C4-2B (cell line): ENCODE measurements around the gene CORO1C.

ENCODE experiments used
- CTCF ChIP-seq: fragments of 450-650 bp; conservative IDR thresholded peaks from 2 replicates; pipeline ENCODE4 v1.5.1; 2017; ENCODE audit warnings: mild to moderate bottlenecking
- ZFX ChIP-seq: fragments of 450-650 bp; IDR thresholded peaks from 2 replicates; pipeline ENCODE4 v1.6.1; 2017

DNA sequence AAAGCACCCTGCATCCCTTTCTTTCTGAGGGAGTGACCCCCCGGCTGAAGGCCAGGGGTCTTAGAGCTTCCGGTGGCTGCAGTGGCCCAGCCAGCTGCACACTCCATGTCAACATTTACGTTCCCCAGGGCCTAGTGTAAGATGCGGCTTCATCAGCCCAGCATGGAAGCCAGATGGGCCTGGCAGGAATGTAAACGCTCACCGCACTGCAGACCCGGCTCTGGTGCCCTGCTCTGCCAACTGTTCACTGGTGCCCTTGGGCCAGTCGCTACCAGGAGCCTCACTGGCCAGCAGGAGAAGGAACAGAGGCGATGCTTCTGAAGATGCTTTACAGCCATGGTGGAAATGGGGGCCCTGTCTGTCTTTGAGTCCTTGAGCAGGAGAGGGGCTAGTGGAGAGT is 124.8 kb downstream of the CORO1C start:
- TF ChIP-seq CTCF (no peak), ZFX (no peak)
